Activated CD4-positive, alpha-beta T cell treated with anti-CD3 and anti-CD28 coated beads, Interleukin-2, amount 50 U/mL, for 16 hours (primary cell): ENCODE measurements around the gene DPF3.
"Not testable (repeated sequence)": the region's sequence is repeated elsewhere in the genome, so short reads cannot be mapped to it uniquely, and the experiment has no call there.

ENCODE experiments used
- DNase-seq: peaks from one replicate; pipeline ENCODE4 v3.0.0-alpha.2; 2020

DPF3 gene

DNA sequence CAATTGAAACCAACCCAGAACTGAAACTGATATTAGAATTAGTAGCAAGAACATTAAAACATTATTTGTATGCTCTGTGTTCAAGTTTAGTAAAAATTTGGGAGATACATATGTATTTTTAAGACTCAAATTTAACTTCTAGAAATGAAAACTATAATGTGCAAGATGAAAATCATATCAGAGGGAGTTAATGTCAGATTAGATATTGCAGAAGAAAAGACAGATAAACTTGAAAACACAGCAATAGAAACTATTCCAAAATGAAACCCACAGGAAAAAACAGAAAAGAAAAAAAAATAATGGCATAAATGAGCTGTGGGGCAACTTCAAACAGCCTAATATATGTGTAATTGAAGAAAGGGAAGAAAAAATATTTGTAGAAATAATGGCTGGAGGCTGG is 134.9 kb downstream of the DPF3 start:
- no peak for DNase-seq

DNA sequence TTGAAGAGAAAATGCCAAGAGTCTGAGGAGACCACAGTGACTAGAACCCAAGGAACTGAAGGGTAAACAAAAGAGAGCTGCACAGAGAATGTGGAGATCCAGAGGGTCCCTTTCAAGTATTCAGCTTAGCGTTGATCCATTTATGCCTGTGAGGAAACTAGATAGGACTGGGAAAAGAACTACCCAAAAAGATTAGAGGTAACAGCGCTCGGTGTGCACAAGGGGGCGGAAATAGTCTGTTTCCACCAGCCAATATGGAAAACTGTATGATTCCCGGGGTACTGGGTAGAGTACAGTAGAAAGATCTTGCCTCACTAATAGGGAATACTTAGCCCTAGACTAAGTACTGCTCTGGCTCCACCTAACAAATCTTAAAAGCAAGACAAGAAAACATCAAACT is 135.5 kb downstream of the DPF3 start:
- DNase-seq = no peak

DNA sequence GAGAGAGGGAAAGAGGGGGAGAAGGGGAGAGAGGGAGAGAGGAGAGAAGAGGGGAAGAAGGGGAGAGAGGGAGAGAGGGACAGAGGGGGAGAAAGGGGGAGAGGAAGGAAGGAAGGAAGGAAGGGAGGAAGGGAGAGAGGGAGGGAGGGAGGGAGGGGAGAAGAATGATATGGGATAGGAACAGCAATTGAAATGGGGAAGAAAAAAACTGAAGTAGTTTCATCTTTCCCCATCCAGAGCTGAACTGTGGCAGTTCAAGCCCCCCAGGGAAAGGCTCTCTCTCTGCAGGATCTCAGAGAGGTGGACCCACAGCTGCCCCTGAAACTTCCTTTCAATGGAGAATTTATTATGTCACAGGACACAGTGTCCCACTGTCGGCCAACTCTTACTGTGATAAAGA is 136.9 kb downstream of the DPF3 start:
- no peak for DNase-seq

DNA sequence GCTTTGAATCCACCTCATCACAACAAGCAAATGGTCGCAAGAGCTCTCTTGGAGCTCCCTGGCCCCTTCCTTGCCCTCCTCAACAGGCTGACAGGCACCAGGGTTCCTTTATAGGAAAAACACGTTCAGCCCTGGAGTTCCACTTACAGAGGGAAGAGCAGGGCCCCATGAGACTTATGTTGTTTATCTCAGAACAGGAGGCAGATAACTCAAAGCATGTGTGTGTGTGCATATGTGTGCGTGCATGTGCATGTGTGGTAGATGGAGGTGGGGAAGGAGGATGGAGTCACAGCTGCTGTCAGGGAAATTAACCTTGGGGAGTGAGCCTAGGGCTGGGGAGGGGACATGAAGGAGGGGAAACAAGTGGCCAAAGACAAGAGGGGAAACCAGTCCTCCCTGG is 138.1 kb downstream of the DPF3 start:
- no peak for DNase-seq

DNA sequence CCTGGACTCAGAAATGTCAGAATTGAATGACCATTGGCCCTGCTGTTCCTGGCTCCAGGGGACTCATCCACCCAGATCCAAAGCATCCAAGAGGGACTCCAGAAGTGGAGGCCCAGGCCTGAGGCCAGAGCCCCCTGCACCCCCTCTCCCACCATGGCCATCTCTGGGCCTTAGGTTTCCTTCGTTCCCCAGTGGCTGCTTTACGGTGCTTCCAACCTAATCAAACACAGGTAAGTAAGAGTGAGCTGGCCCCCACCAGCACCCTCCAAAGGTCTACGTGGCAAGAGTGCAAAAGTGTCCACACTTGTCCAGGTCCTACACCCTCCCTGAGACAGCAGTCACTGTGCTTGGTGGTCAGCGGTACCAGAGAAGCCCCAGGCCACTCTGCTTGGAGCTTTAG is 139.0 kb downstream of the DPF3 start:
- no peak for DNase-seq

DNA sequence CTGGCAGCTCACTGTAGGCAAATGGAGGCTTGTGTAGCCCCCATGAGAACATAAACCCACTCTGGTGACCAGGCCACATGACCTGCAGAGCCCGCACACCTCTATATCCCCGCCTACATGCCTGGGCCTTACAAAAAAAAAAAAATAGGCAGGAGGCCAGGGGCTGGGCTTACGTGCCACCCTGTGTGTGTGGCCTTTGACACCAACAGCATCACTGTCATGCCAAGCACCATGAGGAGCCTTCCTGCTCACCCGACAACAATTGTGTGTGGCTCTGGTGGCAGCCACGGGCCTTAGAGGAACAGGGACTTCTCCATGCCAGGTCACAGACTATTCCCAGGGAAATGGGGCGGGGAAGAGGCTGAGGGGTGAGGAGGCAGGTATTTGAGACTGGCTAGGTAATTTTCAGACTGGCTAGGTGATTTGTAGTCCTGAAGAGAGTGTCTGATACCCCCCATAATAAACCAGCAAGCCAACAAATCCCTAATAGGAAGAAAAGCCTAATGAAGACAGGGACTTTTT is 140.0 kb downstream of the DPF3 start:
- DNase-seq = no peak

DNA sequence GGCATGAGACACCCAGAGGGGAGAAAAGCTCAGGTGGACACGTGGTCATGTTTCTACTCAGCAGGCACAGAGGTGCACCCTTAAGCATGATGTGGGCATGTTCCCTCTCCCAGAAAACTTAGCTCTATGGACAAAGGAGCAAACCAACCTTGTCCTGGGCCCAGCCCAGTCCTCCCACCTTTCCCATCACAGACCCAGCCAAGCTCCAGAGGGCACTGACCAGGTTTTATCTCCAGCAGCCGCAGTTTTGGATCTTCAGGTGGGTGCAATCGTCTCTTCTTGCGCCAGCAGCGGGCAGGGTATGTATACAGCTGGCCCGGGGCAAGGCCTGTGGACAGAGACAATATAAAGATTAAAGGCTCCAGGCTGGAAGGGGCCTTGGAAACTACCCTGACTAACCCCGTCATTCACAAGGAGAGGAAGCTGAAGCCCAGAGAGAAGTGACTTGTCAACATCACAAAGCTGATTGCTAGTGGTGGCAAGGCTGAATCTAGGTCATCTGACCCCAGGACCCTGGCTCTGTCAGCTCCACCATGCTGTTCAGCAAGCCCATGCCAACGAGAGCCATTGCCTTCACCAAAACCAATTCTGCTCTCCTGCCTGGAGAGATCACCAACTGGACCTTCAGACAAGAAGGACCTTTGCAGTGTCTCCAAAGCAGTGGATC is 140.7 kb downstream of the DPF3 start:
- DNase-seq = no peak

DNA sequence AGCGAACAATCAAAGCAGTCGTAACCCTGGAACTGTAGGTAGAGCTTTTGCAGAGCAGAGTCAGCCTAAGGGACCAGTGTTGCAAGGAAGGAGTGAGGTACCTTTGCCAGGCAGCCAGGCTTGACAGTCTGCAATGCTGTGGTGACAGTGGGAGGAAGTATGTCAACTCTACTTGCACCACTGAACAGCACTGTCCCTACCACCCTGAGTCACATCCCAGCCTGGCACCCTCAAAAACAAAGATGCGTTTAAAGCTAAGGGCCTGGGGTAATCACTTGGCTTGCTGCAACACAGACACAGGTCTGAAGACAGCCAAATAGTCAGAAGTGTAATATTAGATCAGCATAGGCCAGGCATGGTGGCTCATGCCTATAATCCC is 141.9 kb downstream of the DPF3 start:
- DNase-seq = no peak

DNA sequence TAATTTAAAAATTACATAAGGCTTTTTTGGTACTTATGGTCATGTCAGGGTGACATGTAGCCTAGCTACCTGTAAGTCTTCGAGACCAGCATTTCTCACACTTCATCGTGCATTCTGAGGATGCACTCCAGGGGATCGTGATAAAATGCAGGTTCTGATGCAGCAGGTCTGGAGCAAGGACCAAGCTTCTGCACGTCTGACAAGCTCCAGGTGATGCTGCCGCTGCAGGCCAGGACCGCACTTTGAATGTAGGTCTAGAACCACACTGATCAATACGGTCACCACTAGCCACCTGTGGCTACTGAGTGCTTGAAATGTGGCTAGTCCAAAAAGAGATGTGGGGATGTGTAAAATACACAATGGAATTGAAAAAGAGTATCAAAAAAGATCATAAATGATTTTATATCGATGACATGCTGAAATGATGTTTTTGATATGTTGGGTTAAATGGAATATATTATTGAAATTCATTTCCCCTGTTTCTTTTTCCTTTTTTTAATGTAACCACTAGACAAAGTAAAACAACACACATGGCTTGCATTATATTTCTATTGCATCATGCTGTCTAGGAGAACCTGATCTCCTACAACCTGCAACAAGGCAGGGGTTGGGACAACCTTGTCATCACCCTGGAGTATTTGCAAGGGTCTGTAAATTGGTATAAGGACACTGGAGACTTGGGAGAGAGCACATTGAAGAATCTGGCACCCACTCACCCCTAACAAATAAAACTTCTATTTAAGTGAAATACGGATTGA is 142.4 kb downstream of the DPF3 start:
- no peak for DNase-seq

DNA sequence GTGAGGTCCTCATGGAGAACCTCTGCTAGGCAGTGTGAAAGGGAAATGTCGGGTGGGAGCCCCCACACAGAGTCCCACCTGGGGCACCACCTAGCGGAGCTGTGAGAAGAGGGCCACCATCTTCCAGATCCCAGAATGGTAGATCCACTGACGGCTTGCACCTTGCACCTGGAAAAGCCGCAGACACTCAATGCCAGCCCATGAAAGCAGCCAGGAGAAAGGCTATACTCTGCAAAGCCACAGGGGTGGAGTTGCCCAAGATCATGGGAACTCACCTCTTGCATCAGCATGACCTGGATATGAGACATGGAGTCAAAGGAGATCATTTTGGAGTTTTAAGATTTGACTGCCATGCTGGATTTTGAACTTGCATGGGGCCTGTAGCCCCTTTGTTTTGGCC is 145.0 kb downstream of the DPF3 start:
- DNase-seq = not testable (repeated sequence)

DNA sequence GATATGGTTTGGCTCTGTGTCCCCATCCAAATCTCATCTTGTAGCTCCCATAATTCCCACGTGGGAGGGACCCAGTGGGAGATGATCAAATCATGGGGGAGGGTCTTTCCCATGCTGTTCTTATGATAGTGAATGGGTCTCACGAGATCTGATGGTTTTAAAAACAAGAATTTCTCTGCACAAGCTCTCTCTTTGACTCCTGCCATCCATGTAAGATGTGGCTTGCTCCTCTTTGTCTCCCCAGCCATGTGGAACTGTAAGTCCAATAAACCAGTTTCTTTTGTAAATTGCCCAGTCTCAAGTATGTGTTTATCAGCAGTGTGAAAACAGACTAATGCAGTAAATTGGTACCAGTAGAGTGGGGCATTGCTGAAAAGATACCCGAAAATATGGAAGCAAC is 146.2 kb downstream of the DPF3 start:
- DNase-seq = no peak

DNA sequence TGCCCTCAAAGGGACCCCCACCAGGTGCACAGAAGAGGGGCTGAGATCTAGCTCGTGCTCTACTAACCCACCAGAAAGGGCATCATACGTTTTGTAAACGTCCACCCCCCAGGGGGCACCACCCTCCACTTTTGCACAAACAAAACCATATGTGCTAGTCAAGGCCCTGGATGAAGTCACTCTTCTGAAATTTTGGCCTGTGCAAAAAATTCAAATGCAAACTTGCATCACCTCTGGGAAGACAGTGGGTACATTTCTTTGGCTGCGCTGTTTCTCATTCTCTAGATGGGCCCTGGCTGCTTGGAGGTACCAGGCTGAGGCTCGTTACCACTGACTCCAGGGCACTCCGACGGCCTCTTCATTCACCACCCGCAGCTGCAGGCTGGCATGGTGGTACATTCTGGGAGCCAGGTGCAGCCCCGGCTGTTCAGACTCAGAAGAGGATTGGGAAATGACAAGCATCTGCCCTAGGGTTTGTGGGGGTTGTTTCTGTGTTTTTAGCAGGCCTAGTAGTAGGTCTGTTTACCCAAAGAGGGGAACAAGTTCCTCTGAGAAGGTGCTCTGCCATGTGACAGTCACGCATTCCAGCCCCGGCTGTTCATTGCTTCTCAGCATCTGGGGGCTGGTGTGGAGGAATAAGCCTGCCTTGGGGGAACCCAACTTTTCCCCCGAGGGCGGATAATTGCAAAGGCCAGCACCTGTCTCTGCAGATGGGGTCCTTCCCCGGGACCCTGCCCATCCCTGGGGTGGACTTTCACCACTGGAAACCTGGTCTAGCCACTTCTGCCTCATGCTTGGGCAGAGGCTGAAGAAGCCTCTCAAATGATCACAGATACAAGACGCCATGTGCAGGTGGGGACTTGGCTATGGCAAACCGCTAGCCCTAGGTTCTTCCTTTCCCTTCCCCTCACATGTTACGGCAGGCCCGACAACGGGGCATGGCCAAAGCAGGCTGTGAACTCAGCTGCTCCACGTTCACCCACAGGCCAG is 147.6 kb downstream of the DPF3 start:
- no peak for DNase-seq

DNA sequence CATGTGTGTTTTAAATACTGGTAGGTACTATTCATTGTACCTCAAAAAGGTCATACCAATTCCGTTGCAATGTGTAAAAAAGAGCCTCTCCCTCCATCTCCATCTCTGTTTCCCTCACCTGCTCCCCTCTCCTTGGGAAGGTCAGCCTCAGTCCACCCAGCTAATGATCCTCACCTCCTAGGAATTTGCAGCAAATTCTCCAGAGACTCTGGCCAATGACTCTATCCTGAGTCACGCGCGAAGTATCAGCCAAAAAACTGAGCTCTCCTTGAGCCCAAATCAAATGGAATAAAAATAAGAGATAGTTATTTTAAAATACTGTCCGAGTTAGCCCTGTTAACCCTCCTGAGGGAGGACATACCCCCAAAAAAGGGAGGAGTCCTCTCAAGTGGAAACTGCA is 148.4 kb downstream of the DPF3 start:
- DNase-seq = no peak

DNA sequence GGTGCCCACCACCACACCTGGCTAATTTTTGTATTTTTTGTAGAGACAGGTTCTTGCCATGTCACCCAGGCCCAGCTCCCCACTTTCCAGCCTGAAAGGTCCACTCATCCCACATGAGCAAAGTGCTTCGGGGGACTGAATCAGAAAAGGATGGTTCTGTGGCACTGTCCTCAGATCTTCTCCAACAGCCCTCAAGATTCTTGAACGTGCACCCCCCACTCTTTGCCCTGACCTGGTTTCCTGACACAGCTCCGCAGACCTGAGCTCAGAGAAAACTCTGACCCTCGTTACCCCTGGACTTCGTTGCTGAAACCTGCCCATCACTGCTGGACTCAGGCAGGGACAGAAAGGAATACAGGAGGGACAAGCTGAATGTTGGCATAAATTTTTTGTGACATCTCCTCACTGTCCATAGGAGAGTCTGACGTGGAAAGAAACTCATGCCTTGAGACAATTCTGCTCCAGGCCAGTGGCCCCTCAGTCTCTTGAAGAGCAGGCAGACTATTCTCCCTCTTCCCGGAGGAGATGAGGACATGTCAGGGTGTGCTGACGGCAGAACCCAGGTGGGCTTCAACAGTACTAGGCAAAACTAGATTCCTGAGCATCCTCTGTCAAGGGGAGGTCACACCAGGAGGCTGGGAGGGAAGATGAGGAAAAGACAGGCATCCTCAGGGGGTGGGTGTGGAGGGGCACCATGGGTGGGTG is 149.3 kb downstream of the DPF3 start:
- DNase-seq = no peak

DNA sequence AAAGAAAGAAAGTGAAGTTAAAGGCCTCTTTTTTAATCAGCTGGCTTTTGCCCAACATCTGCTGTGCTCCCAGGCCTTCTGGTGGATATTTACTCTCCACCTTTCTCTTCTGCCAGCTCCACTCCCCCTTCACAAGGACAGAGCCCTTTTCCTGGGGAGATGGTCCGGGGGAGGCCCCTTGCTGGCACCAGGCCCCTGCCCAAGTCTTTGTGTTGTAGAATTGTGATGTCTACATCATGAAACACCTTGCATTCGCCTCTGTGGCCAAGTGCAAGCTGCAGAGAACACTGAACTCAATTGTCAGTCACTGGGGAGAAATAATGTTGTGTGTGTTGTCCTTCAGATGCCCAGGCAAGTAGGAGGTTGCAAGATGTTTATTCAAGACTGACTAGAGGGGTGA is 150.3 kb downstream of the DPF3 start:
- DNase-seq = no peak

DNA sequence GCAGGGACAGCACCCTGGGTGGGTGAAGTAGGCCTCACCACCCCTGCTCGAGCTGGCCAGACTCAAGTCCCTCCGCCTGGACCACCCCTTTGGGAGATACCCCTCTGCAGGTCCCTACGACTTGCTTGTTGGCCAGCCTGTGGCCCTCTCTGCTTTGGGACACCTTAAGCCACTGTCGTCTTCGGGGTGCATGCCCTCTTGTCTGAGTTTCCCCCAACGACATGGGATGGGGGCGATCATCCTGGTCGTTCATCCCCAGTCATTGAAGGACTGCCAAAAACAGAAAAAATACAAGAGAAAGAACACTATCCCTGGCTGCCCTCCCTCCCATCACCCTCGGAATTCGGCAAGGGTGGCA is 151.1 kb downstream of the DPF3 start:
- DNase-seq = no peak

DNA sequence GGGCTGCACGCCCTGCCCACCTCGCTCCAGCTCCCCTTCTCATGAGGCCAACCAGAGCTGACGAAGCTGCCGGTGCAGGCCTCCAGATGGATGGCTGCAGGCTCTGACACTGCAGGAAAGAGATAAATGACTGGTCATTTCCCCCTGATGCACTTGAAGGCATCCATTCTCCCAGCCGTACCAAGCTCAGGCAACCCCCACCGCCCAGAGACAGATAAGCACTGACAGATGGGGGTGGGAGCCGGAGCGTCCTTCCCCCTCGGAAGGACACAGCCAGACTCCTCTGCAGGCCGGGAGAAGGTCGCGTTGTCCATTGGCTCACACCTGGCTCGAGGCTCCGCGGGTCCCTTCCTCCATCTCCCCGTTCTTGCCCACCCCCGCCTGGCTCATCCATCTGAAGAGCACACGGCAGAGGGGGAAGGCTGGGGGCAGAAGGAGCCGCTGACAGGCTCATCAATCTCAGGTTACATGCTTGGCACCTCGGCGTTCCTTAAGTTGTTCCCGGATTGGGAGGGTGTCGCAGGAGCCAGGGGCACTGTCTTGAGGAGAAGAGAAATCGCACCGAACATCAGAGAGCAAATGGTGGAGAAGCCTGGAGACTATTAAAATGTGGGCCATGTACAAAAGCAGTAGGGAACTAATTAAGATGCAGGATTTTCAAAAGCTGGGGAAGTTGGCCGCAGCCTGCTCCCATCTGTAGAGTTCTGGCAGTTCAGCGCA is 151.6 kb downstream of the DPF3 start:
- DNase-seq = no peak

DNA sequence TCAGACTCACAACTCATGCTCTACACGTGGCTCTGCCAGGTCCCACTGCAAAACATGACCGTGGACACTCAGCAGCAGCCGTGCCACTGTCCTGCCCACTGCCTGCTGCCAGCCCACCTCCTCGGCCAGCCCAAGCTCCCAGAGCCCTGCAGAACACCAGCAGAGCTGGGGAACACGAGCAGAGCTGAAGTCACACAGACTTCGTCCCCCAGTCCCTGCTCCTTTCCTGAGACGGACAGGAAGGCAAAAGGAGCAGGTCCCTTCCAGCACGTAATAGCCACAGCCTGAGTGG is 152.1 kb downstream of the DPF3 start:
- no peak for DNase-seq

DNA sequence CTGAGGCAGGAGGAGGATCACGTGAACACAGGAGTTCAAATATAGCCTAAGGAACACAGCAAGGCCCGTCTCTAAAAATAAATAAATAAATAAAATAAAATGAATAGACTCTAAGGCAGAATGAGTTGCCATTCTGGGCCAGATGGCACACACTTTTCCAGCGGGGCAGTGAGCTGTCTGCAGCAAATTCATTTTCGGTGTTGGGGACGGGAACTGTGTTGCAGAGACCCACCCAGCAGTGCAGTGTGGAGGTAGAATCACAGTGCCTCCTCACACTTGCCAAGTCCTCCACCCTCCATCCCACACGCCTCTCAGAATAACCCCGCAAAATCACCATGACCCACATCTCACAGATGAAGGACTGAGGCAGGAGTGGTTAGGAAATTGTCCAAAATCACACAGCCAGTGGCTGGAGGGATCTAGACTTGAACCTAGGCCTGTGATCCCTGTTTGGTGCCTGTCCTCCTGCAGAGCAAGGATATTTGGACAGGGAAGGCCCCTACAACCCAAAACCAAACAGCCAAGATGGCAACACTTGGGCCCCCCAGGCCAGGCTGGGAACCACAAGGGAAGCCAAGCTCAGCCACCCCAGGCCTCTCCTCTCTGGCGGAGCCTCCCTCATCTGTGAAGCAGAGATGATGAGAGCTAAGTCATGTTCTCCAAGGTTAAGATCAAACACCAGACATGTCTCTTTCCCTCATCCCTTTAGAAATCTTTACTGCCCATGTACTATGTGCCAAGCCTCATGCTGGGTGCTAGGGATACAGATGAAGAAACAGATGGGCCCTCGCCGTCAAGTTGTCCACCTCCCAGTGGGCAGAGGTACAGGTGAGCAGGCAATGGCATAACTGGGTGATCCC is 152.7 kb downstream of the DPF3 start:
- no peak for DNase-seq

DNA sequence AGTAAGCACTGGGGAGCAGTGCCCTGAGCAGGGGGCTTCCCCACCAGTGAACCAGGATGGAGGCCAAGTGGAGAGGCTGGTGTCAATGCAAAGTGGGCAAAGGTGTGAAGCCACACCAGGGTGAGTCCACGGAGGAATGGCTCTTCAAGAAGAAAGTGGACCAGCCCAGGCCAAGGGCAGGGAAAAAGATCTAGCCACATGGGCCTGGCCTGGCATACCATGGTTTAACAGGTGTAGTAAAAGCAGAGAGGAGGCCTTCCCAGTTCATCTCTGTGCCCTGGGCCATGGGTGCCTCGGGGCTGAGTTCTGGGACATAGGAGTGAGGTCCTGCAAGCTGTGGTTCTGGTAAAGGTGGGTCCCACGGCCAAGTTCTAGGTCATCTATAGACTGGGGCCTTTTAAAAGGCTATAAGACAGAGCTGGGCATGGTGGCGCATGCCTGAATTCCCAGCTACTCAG is 153.4 kb downstream of the DPF3 start:
- no peak for DNase-seq
